VCaP (cell line): ENCODE data around the gene SEC16A.
"Not testable (repeated sequence)": the region's sequence is repeated elsewhere in the genome, so short reads cannot be mapped to it uniquely, and the experiment has no call there.

Experiments used
- H3K27ac ChIP-seq: fragments of 450-650 bp; 2 replicates; pipeline ENCODE4 v1.5.1; 2017
- CTCF ChIP-seq: fragments of 450-650 bp; conservative IDR thresholded peaks from 2 replicates; pipeline ENCODE4 v1.5.1; 2017; ENCODE audit warnings: mild to moderate bottlenecking, moderate library complexity

The SEC16A gene

GRCh38 chr9:136430588-136431234, 52.1 kb downstream of the SEC16A start:
- TF ChIP-seq CTCF: no peak
- H3K27ac ChIP-seq: no peak overlapping the region

- TF ChIP-seq CTCF: no peak
- no peak overlapping the region for H3K27ac ChIP-seq
Observed at GRCh38 chr9:136429683-136430491, 53.0 kb downstream of the SEC16A start.

GRCh38 chr9:136429075-136429628, 53.7 kb downstream of the SEC16A start:
- no peak overlapping the region for H3K27ac ChIP-seq
- TF ChIP-seq CTCF: no peak

GRCh38 chr9:136426787-136427186, 56.1 kb downstream of the SEC16A start:
- H3K27ac ChIP-seq: no peak overlapping the region
- no peak for TF ChIP-seq CTCF

- H3K27ac ChIP-seq: not testable (repeated sequence)
Observed at GRCh38 chr9:136425367-136425766, 57.5 kb downstream of the SEC16A start.

- TF ChIP-seq CTCF: no peak
Observed at GRCh38 chr9:136424750-136425362, 58.0 kb downstream of the SEC16A start.

GRCh38 chr9:136423432-136424146, 59.3 kb downstream of the SEC16A start:
- no peak for TF ChIP-seq CTCF

More at GRCh38 chr9:136424750-136425362, 58.0 kb downstream of the SEC16A start:
- H3K27ac ChIP-seq: no peak overlapping the region

More at GRCh38 chr9:136423432-136424146, 59.3 kb downstream of the SEC16A start:
- no peak overlapping the region for H3K27ac ChIP-seq
